ENCODE results near the gene HS6ST1.

HS6ST1 gene

DNA sequence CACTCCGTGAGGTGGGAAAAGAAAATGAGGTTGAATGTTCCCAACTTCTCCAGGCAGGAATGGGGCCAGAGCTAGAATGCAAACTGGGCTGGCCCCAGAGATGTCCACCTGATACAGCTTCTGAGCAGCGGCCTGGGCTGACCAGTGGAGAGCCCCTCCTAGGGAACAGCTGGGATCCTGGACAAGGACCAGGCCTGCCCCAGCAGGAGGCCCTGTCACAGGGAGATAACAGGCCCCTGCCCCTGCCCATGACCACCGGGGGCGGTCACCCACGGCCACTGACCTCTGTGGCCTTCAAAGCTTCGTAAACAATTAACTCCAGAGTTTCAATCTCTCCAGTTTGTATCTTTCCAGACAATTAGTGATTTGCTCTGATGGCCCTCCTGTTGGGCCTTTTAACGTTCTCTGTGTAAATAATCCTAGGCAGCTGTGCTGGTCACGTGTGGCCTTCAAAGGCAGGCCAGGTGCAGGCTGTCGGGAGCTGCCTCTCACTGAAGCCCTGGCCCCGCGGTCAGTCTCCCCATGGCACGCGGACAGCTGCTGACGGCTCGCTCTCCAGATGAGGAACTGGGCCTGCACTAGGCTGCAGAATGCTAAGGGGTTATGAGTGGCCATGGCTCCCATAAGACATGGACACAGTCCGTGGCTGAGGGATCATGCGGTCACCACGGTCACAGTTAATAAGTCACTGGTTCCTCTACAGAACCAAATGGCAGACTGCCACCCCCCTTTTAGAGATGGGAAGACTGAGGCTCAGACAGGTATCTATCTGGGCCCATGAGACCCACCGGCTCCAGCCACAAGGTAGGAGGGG is 9.2 kb downstream of the HS6ST1 start:
- no peak for ATAC-seq

DNA sequence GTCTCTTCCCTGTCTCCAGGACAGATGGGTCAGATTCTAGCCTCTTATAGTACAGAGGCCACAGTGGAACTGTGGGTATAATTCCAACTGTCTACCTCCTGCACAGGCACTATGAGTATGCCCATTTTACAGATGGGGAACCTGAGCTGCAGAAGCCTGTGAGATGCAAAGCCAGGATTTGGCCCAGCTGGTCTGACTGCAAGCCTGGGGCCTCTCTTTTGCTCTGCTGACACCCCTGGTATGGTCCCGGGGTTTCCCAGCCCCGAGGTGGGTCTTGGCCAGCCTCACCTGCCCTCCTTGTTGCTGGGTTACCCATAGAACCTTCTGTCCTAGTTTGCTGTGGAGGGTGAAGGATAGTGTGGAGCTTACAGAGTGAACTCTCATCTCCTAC is 9.8 kb downstream of the HS6ST1 start:
- ATAC-seq: no peak

DNA sequence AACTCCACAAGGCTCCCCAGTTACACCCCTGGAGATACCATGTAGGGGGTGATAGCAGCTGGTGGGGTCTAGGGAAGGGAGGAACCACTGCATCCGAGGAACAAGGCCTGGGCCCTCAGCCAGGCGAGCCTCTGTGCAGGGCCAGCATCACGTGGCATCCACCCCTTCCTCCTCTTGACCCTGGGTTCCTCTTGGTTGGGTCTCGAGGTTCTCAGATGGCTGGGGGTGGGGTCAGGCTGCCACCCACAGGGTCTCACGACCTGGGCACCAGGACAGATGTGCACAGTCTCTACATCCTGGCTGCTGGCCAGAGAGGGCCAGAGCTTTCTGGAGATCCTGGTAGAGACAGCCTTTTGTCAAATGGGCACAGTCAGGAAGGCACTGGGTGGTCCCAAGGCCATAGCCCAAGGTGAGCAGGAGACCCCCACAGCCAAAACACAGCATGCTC is 10.4 kb downstream of the HS6ST1 start:
- ATAC-seq: no peak

DNA sequence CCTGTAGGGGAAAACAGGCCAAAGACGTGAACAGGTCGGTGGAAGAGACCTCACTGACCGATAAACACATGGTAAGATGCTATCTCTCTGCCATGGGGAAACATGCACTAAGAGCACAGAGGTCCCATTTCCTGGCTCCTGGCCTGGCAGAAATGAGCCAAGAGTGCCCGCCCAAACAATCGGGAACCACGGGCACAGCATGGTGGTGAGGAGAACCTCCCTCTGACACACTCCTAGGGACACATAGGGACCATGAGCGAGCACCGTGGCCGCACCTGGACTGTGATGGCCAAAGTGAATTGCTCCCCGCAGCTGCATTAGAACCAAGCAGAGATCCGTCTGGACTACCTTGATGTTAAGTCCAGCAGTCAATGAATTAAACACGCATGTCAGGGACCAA is 11.1 kb downstream of the HS6ST1 start:
- no peak for ATAC-seq

DNA sequence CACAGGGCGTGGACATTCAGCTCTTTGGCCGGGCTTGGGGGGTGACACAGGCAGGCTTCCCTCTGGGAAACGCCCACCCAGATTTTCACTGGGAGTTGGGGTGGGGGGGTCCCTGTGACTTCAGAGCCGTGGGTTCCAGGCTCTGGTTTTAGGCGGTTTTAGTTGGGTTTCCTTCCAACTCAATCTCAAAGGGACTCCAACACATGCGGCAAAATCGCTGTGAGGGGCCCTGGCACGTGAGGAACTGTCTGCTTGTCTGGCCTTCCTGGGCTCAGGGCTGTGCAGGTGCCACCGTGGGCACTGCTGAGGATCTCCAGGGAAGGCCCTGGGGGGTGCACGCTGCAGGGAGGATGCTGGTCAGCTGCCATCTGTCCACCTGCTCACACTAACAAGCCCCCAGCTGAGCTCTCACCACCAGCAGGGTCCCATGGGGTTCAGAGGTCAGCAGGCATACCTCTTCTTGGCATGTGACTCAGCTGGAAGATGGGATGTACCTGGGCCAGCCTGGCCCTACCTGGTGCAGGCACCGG is 11.7 kb downstream of the HS6ST1 start:
- ATAC-seq: no peak

DNA sequence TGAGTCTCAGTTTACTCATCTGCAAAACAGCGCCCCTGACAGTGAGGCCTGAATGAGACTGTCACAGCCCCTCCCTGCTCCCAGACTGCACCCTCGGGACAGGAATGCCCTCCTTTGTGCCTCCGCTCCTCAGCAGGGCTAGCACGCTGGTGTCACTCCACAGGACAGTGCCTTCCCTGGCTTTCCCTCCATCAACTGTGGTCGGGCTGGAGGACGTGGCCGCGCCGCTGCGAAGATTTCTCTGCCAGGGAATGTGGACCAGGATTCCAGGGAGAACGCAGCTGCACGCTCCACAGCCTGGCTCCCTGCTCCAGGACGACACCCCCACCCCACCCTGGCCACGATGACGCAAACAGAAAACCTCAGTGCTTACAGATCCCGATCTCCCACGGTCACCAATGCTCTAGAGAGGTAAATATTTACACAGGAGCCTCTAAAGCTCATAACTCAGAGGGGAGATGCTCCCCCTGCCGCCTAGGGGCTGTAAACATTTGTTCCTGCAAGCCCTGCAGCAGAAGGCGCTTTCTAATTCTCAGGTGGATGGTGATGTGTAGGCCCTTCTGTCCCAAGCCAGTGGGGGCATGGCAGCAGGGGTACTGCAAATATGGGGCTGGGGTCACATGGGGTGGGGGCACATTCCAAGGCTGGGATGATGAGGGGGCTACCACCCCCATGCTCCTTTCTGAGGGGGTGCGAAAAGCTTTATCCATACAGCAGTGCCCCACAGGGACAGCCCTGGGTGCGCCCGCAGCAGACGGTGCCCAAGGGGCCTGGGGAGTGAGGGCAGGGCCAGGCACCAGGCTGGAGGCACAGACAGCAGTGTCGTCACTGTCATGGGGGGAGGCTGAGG is 12.4 kb downstream of the HS6ST1 start:
- ATAC-seq: no peak

DNA sequence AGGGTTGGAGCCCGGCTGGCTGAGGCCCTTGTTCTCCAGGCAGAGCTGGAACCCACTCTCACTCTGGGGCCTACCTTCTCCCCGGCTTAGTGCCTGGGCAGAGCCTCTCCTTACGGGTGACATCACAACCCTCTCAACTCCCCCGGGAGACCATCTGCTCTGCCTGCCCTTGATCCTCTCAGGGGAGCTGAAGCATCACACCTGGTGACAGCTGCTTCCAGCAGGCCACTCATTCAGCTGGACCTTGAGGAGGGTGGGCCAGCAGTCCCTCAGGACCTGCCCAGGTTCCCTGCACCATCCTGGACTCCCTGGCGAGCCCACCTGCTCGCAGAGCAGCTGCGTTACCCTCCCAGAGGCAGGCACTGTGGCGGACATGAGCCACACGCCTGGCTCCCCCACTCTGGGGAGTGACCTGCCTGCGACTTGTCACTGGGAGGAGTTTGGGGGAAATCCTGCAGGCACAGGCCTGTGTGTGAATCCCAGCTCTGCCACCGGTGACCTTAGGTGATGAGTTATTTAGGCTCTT is 13.1 kb downstream of the HS6ST1 start:
- no peak for ATAC-seq

DNA sequence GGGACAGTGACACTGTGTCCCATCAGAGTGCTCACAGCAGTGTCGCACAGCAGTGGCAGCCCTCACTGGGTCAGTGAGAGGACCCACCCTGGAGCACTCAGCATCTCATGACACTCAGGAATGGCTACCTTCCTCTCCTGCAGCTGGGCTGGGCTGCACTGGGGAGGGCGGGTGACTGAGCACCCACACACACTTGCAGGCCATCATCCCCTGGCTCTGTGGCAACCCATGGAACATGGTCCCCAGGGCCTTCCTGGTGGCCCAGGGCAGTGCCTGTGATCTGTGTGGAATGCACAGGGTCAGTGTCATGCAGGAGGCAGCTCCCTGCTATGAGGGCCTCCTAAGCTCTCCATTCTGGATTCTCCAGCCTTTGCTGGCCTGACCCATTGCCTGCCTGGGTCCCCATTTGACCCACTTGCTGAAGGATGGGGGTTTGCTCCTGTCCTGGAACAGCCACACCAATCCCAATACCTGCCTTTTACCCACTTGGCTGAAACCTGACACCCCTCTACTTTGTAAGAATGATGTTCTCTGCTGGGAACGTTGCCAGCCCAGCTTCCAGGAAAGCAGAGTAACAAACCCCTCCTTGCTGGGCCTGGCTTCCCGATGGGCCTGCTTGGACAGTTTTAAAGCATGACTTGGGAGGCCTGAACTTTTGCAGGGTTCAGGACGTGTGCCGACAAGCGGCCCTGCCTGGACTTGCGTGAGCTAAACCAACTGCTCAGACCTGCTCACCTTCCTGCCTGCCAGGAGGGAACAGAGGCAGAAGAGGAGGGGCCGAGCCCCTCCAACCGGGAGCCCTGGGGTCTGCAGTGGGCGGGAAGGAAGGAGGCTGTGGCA is 13.7 kb downstream of the HS6ST1 start:
- ATAC-seq: no peak

DNA sequence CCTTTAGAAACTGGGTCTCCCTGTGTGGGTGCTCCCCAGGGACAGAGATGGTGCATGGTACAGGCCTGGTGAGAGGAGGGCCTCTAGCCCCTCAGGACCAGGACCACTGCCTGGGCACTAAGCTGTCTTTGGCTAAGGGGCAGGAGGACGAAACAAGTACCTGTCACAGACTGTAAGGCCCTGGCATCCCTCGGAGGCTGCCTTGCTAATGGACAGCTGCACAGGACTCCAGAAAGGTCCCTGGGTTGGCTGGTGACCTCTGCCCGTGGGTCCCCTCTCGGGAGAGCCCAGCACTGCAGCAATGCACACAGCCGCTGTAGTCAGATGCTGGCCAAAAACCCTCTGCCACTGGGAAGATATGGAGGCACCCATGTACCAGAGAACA is 14.3 kb downstream of the HS6ST1 start:
- ATAC-seq: no peak

DNA sequence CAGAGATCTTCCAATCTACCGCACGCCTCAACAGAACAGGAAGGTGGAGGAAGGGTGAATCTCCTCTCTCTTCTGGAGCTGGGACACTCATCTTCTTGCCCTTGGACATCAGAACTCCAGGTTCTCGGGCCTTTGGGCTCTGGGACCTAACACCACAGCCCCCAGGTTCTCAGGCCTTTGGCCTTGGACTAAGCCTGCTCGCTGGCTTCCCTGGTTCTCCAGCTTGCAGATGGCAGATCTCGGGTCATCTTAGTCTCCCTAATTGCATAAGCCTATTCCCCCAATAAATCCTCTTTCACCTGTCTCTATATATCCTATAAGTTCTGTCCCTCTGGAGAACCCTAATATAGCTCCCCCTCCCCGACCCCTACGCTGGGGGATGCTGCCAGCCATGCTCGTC is 14.8 kb downstream of the HS6ST1 start:
- ATAC-seq: no peak

DNA sequence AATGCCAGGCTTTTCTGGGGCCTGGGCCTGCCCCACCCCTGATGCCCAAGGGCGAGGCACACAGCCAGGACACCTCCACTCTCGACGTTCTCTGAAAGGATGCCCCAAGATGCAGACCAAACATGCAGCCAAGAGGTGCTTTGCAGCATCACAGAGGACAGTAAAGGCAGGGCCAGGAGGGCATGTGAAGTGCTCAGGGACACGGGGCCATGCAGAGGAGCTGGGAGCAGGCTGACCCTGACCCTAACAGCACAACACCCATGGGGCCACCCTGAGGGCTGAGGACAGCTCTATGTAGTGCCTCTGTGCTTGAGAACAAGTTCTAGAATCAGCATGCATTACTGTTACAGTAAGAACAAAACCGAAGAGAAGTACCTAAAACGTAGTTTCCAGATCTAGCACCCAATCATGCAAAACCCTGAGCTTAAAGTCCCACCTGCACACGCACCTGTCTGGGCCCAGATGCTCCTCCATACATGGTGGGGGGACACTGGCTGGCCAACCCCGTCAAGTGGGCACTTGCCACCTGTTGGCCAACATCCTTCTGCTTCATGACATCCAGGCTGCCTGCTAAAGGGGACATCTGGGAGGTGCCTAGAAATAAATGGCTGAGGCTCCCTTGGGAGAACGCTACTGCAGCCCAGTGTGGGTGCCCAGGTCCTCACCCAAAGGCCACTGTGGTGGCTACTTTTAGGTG is 15.4 kb downstream of the HS6ST1 start:
- ATAC-seq: no peak

DNA sequence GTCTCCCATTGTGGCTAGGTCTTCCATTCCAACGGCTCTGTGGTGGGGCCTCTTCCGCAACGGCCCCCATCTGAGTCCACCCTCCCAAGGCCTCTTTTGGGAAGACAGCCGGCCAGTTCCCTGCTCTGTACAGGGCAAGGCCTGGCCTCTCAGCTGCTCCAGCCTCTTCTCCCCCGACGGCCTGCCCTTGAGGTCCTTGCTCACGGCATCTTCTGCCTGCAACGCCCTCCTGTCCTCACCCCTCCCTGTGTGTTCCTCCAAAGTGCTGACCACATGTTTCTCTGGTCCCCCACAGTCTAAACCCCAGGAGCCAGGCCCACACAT is 16.0 kb downstream of the HS6ST1 start:
- no peak for ATAC-seq

DNA sequence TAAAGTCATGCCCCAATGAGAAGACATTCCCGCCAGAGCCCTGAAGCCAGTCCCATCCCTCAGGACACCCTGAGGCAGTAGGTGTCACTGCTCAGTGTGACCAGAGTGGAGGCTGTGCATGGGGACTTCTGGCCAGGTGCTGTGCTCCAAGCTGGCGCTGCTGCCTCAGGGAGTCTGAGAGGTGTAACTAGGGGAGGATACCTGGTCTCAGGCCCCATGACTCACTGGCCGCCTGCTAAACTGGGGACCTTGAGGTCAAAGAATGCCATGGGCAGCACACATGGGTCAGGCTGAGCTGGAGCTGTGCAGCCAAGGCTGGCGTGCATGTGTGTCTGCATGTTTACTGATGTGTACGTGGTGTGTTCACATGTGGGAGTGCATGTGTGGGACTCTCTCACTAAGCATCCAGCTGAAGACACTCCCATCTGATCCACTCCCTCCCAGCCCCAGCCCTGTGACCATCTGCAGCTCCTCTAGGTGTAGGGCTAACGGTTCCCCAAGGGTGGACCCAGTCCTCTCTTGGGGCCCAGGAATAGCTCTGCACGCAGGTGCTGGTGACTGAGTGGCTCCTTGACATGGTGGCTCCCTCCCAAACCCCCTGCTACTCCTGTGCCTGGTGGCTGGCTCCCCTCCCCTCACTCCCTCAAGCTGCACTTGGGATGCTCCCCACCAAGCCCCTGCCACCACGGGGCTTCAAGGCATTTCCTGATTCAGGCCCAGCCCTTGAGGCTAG is 16.5 kb downstream of the HS6ST1 start:
- no peak for ATAC-seq

DNA sequence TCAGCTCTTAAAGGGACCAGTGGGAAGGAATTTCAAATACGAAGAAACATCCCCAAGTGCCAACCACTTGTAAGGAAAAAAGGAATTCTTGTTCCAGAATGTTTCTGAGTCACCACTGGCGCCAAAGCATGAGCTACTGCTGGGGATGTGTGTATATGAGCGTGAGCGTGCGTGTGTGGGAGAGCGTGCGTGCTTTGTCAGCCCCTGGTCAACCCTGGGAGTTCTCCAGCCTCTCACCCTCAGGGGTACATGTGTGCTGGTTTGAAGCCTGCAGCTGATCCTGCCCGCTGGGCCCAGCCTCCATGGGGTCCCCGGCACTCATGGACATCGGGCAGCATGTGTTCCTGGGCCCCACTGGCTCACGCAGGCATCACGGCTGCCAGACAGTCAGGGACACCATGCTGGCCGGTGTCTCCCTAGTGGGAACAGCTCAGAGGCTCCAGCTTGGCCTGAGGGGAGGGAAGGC is 17.1 kb downstream of the HS6ST1 start:
- no peak for ATAC-seq

DNA sequence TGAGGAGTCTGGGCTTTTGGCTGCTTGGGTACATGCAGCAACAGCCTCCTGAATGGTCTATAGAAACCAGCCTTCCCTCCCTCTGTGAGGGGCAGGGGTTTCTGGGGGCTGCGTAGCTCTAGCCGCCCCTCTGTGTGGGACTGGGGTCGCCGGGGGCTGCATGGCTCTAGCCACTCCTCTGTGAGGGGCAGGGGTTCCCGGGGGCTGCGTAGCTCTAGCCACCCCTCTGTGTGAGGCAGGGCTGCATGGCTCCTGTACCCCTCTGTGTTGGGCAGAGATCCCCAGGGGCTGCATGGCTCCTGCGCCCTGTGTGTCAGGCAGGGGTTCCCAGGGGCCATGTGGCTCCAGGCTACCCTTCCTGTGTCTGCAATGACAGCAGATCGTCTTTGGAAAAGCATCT is 17.6 kb downstream of the HS6ST1 start:
- ATAC-seq: no peak

DNA sequence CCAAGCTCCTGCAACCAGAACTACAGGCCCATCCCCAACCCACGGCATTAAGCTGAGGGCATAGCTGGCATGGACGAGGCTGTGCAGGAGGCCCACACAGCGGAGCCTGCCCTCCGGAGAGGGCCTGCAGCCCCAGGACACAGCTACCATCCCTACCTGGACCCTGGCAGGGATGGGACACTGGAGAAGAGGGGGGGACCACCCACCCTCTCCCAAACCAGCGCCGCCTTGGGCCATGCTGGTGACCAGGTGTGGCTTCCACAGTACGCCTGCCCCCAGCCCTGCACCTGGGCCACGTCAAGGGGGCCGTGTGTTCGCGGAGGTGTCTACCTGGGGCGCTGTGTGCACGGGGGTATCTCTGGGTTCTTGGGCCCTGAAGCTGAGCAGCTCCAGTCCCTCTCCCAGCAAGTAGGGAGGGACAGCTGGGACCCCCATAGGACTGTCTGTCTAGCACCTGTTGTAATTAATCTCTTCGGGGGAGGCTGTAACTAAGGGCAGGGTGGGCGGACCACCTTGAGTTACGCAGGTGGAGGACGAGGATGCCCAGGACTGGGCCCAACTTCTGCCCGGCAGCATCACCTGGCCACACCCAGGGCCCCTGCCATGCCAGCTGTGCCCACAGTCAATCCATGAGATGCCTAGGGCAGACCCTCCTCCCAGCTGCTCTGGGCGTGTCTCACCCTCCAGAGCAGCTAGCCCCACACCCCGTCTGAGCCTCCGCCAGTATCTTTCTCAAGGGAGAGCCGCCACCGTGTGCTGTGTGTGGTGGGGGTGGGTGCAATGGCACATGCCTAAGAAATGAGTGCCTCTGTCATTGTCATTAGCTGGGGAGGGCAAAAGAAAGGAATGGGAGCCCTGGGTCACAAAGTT is 18.3 kb downstream of the HS6ST1 start:
- no peak for ATAC-seq

DNA sequence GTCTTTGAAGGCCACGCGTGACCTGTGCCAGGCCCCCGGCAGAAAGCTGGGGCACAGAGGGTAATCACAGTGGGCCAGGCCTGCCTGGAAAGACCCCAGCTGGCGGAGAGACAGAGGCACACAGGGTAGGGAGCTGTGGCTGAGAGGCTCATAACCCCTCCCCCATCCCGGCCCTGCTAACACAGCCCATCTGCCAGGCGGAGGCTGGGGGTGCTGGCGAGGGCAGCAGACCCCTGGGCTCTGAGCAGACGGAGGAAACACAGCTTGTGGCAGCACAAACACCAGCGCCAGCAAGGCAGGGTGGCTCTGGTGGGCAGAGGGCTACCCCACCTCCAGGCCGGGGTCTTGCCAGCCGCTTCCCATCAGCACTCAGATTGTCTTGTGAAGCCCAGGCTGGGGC is 19.0 kb downstream of the HS6ST1 start:
- no peak for ATAC-seq

DNA sequence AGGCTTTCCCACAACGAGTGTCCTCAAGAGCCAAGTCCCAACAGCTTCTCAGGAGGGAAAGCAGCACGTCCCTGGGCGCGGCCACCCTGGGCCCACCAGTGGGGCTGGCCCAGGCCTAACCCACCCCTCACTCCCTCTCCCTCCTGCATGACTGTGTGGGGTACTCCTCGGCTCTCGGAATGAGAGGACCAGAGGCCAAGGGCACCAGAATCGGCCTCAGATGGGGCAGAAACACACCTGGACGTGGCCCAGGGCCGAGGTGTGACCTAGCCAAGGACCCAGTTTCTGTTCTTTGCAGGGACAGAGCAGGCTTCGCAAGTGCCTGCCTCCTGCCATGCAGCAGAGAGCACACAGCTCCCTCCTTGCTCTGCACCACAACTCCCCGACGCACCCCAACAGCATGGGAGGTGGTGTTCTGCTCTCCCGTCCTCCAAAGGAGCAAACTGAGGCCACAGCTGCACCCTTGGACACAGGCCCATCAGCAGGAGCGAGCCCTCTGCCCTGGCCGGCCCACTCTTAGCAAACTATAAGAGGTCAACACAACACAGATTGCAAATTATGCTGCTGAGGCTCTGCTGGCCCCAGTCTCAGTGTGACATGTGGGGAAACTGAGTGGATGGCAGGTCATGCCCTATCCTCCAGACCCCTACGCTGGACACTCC is 19.7 kb downstream of the HS6ST1 start:
- ATAC-seq: no peak

DNA sequence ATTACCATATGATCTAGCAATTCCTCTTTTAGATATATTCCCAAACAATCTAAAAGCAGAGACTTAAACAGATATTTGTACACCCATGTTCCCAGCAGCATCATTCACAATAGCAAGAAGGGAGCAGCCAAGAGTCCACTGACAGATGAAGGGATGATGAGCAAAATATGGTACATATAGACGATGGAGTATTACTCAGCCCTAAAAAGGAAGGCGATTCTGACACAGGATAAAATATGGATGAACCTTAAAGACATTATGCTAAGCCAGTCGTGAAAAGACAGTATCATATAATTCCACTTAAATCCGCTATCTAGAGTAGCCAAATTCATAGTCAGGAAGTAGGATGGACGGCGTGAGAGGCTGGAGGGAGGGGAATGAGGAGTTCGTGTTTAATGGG is 20.4 kb downstream of the HS6ST1 start:
- no peak for ATAC-seq
